K562 (cell line): ENCODE data around the gene API5. TPM values are rescaled to one million over a fixed set of nuclear protein-coding genes. Genes with fewer than 3 reads are reported as not detected.

Experiments
- ATAC-seq: fragments of 200-7000 bp; cut with Tn5 transposase; 3 replicates; pipeline ENCODE4 v1.9.1; 2020; ENCODE audit warnings: moderate library complexity
- BruUV-seq: library from RNA; stranded (reverse); fragments of 400-500 nt; replicated peaks from 2 replicates; lab custom pipeline; 2021; lab: Mats Ljungman, UMichigan
- CTCF ChIA-PET: fragments of 300-600 bp; formaldehyde crosslinking; extraction: SDS; loops from one replicate; lab custom pipeline; 2021; ENCODE audit warnings: low intra/inter-chr PET ratio; lab: Yijun Ruan, JAX
- POLR2A ChIA-PET: fragments of 300-600, 350-650 bp; sonication (Branson Sonifier 250); formaldehyde crosslinking; extraction: SDS; loops from one replicate; lab custom pipeline; 2021; ENCODE audit warnings: antibody characterized with exemption, inconsistent platforms; lab: Yijun Ruan, JAX
- DNase-seq, 4 experiments: peaks; one replicate each; pipeline versions ENCODE4 v3.0.0 to v3.0.0-alpha.2; 2011 to 2018; ENCODE audit warnings: low spot score in 3 of 4, mixed read lengths in 3 of 4; ENCODE audit errors: extremely low read depth in 1 of 4
- FAIRE-seq: peaks from 2 replicates; lab custom pipeline; 2011; peaks lifted over from hg19 to GRCh38; lab: Jason Lieb, UNC
- H2AFZ ChIP-seq: 2 replicates; pipeline ENCODE4 v1.6.0; 2011; ENCODE audit warnings: low read depth, low read length, control low read depth, inconsistent platforms
- H3K27ac ChIP-seq: fragments of 200-600 bp; 3 replicates; pipeline ENCODE4 v1.8.0; 2011; ENCODE audit warnings: low read depth, mild to moderate bottlenecking, control low read depth, inconsistent platforms, low read length, moderate library complexity, mixed read lengths; ENCODE audit errors: extremely low read depth
- H3K27me3 ChIP-seq, 2 experiments: fragments of 300-600 bp in 1 of 2; 2 replicates in 1 of 2; 3 replicates in 1 of 2; pipeline versions ENCODE4 v1.6.0 to v1.8.0; 2011; ENCODE audit warnings: inconsistent platforms in 2 of 2, low read length in 2 of 2, mild to moderate bottlenecking in 1 of 2, mixed read lengths in 1 of 2, moderate library complexity in 1 of 2; ENCODE audit not compliant: control insufficient read depth in 2 of 2, insufficient read depth in 2 of 2
- H3K36me3 ChIP-seq: fragments of 300-600 bp; 3 replicates; pipeline ENCODE4 v1.8.0; 2011; ENCODE audit warnings: mild to moderate bottlenecking, low read length, inconsistent platforms; ENCODE audit not compliant: control insufficient read depth, insufficient read depth
- H3K4me1 ChIP-seq, 2 experiments: fragments of 200-600 bp in 1 of 2; replicated peaks in 1 of 2; 2 replicates in 1 of 2; 3 replicates in 1 of 2; pipeline versions ENCODE4 v1.5.1 to v1.8.0; 2011; ENCODE audit warnings: inconsistent platforms in 2 of 2, low read length in 2 of 2, mild to moderate bottlenecking in 1 of 2, mixed read lengths in 1 of 2, moderate library complexity in 1 of 2; ENCODE audit not compliant: control insufficient read depth in 2 of 2, insufficient read depth in 2 of 2
- H3K4me2 ChIP-seq: 2 replicates; pipeline ENCODE4 v1.6.1; 2011; ENCODE audit warnings: low read length, control low read depth, inconsistent platforms, mixed read lengths; ENCODE audit not compliant: insufficient read depth
- H3K4me3 ChIP-seq: fragments of 200-600 bp; sonication (generic), shearing (Covaris generic); 2 replicates; pipeline ENCODE4 v1.5.1; 2016; ENCODE audit warnings: control low read depth, inconsistent platforms
- H3K79me2 ChIP-seq: fragments of 200-600 bp; 3 replicates; pipeline ENCODE4 v1.8.0; 2011; ENCODE audit warnings: low read length, inconsistent platforms; ENCODE audit not compliant: control insufficient read depth, insufficient read depth
- H3K9ac ChIP-seq, 2 experiments: 2 replicates each; pipeline versions ENCODE4 v1.6.0 to v1.6.1; 2011; ENCODE audit warnings: low read depth in 2 of 2, low read length in 2 of 2, control low read depth in 1 of 2, inconsistent platforms in 1 of 2, mild to moderate bottlenecking in 1 of 2, mixed read lengths in 1 of 2; ENCODE audit not compliant: insufficient read depth in 1 of 2
- H3K9me1 ChIP-seq: one replicate; pipeline ENCODE4 v1.6.0; 2011; ENCODE audit warnings: inconsistent platforms, mild to moderate bottlenecking, low read length, moderate library complexity; ENCODE audit not compliant: control insufficient read depth, insufficient read depth
- H3K9me3 ChIP-seq: replicated peaks from 2 replicates; pipeline ENCODE4 v1.5.1; 2011; ENCODE audit warnings: low read depth, low read length, inconsistent platforms; ENCODE audit not compliant: control insufficient read depth, insufficient read depth
- H4K20me1 ChIP-seq: replicated peaks from 2 replicates; pipeline ENCODE4 v1.6.1; 2011; ENCODE audit warnings: low read length, inconsistent platforms, mixed read lengths; ENCODE audit not compliant: control insufficient read depth, insufficient read depth
- REST ChIP-seq, 2 experiments: fragments of 450-650 bp; formaldehyde crosslinking in 1 of 2; IDR thresholded peaks; 2 replicates each; pipeline versions ENCODE4 v1.4.0 to v1.6.1; 2014 to 2020; ENCODE audit warnings: mild to moderate bottlenecking in 2 of 2, borderline replicate concordance in 1 of 2, low read depth in 1 of 2
- RNF219 ChIP-seq: fragments of 250-450 bp; sonication (Bioruptor Pico); IDR thresholded peaks from 2 replicates; pipeline ENCODE4 v1.5.0; 2022; ENCODE audit warnings: mild to moderate bottlenecking
- SMC3 ChIP-seq: conservative IDR thresholded peaks from 2 replicates; pipeline ENCODE4 v1.6.1; 2011; ENCODE audit warnings: low read depth, low read length, improper control_type of control experiment; ENCODE audit not compliant: insufficient read depth
- ZNF217 ChIP-seq: sonication (generic); formaldehyde crosslinking; IDR thresholded peaks from 2 replicates; pipeline ENCODE4 v1.8.0; 2022; ENCODE audit warnings: mild to moderate bottlenecking, missing genetic modification reagents
- ZNF696 ChIP-seq: fragments of 250-450 bp; sonication (Bioruptor Pico); conservative IDR thresholded peaks from 2 replicates; pipeline ENCODE4 v1.4.0; 2020; ENCODE audit warnings: mild to moderate bottlenecking, moderate library complexity
- WGBS: fragments of 100-300 bp; shearing (Covaris generic); methylation state at CpG from one replicate; pipeline ENCODE4 v1.1.6; 2016; ENCODE audit warnings: low coverage, mixed read lengths; ENCODE audit not compliant: insufficient coverage; ENCODE audit errors: missing lambda C conversion rate; 5-methylcytosine and 5-hydroxymethylcytosine counted together
- in situ Hi-C: fragments of 300-500 bp; cut with MboI; formaldehyde crosslinking; loops from 4 replicates; pipeline ENCODE4 v1.15.0; 2018; ENCODE audit warnings: inconsistent platforms, mixed read lengths
- intact Hi-C: fragments of 100-400 bp; cut with micrococcal nuclease; formaldehyde crosslinking; loops from 2 replicates; pipeline ENCODE4 v1.14.2; 2022
- polyA plus RNA-seq, 8 experiments: library from polyadenylated mRNA; depleted of rRNA in 4 of 8; stranded (reverse) in 5 of 8; unstranded in 3 of 8; fragments of >200 nt; fragmentation: Nextera tagmentation in 2 of 8; fragmentation: Illumina TruSeq in 1 of 8; extraction: Ambion mirVana in 2 of 8; extraction: Trizol in 1 of 8; gene quantifications; 2 replicates each; pipeline versions ENCODE4 v1.2.1 to v1.2.3, GENCODE V29; 2011 to 2014; ENCODE audit warnings: inconsistent platforms in 1 of 8, missing spikeins in 1 of 8
- total RNA-seq, 7 experiments: library from RNA; depleted of rRNA in 6 of 7; stranded (reverse); fragments of >200 nt in 6 of 7; fragmentation: Illumina TruSeq in 2 of 7; extraction: Trizol in 2 of 7; gene quantifications; 2 replicates each; pipeline versions ENCODE4 v1.2.1 to v1.2.3, GENCODE V29; 2011 to 2021; ENCODE audit warnings: low replicate concordance in 1 of 7

API5 gene
- total and polyA plus RNA-seq, 9 of the 15 experiments (the other 6 are each of a cell fraction or from before 2014, with no cell fraction given): 59.8 to 146 (median 123) TPM

GRCh38 chr11:43278193-43278956, 33.4 kb upstream of the API5 start:
- no peaks in the 10 kb centered on the region for H4K20me1 ChIP-seq
- H2AFZ ChIP-seq: no peak overlapping the region
- ChIA-PET CTCF (no interaction called here), POLR2A (no interaction called here)
- H3K4me1 ChIP-seq: no peaks in the 10 kb centered on the region; a peak in 1 of 5 replicates
- no peak overlapping the region for H3K9ac ChIP-seq
- WGBS: 1% methylated on average over 9 of the region's 9 CpGs
- peak; percentile 77 for ATAC-seq
- no peak overlapping the region for H3K27ac ChIP-seq
- FAIRE-seq: peak; percentile 19
- BruUV-seq: no TSS peak
- no peak overlapping the region for H3K4me3 ChIP-seq
- no peaks in the 10 kb centered on the region for H3K27me3 ChIP-seq
- in situ Hi-C loops: loop anchor here (25.0 kb wide), 1 partner anchor 1816 kb away; the partner anchor contains the start of gene LRRC4C
- H3K4me2 ChIP-seq: no peak overlapping the region
- no peaks in the 10 kb centered on the region for H3K9me1 ChIP-seq
- DNase-seq: peak in 2 of 4 experiments; percentile 42 to 46
- intact Hi-C loops: no loop called here
- H3K9me3 ChIP-seq: no peaks in the 10 kb centered on the region
- no peaks in the 10 kb centered on the region for H3K79me2 ChIP-seq
- no peaks in the 10 kb centered on the region for H3K36me3 ChIP-seq
- TF ChIP-seq ZNF217 (CRISPR knock-in tag) (no peak), ZNF696 (no peak), REST (IDR thresholded peaks at IDR 0.05; ENCODE audit: borderline replicate concordance) (peak; percentile 16; the same call in 1 of the 2 replicates), REST (CRISPR knock-in tag; IDR thresholded peaks at IDR 0.05; ENCODE audit: low read depth) (no peak), SMC3 (peak; percentile 24; the same call in 1 of the 2 replicates), RNF219 (CRISPR knock-in tag) (no peak)
